HG03064 (cell line): Measurements from ENCODE around the gene CAMK1G.
A peak's percentile ranks its signal among the peaks of the same experiment; 100 is the strongest.

ENCODE experiments used
- ATAC-seq: cut with Tn5 transposase; IDR thresholded peaks from one replicate; pipeline ENCODE4 v1.9.1; 2021; ENCODE audit warnings: low read depth; ENCODE audit not compliant: unreplicated experiment

Gene CAMK1G

GRCh38 chr1:209561532-209561931 lies 22.0 kb upstream of the CAMK1G start:
- no peak for ATAC-seq

GRCh38 chr1:209564849-209565248 lies 18.7 kb upstream of the CAMK1G start:
- no peak for ATAC-seq

GRCh38 chr1:209565759-209566678 lies 17.5 kb upstream of the CAMK1G start:
- ATAC-seq: peak; percentile 68

- ATAC-seq: no peak
Observed at GRCh38 chr1:209567698-209568175, 15.8 kb upstream of the CAMK1G start.

GRCh38 chr1:209569455-209570207 lies 13.9 kb upstream of the CAMK1G start:
- ATAC-seq: no peak

GRCh38 chr1:209570743-209571142 lies 12.8 kb upstream of the CAMK1G start:
- no peak for ATAC-seq

- ATAC-seq: peak; percentile 77
Observed at GRCh38 chr1:209576392-209577197, 6.9 kb upstream of the CAMK1G start.

GRCh38 chr1:209577346-209577745 lies 6.2 kb upstream of the CAMK1G start:
- ATAC-seq: no peak

- no peak for ATAC-seq
Observed at GRCh38 chr1:209580577-209580976, 2.9 kb upstream of the CAMK1G start.

GRCh38 chr1:209584231-209584672 lies 738 bp downstream of the CAMK1G start:
- no peak for ATAC-seq

- ATAC-seq: no peak
Observed at GRCh38 chr1:209585197-209585596, 1.7 kb downstream of the CAMK1G start.

- no peak for ATAC-seq
Observed at GRCh38 chr1:209585672-209586071, 2.2 kb downstream of the CAMK1G start.

- ATAC-seq: no peak
Observed at GRCh38 chr1:209586221-209586740, 2.8 kb downstream of the CAMK1G start.

- no peak for ATAC-seq
Observed at GRCh38 chr1:209587789-209588188, 4.3 kb downstream of the CAMK1G start.

- no peak for ATAC-seq
Observed at GRCh38 chr1:209589440-209589839, 5.9 kb downstream of the CAMK1G start.

- ATAC-seq: no peak
Observed at GRCh38 chr1:209589863-209590262, 6.3 kb downstream of the CAMK1G start.

GRCh38 chr1:209590405-209590804 lies 6.9 kb downstream of the CAMK1G start:
- no peak for ATAC-seq

GRCh38 chr1:209593747-209594146 lies 10.2 kb downstream of the CAMK1G start:
- ATAC-seq: no peak

GRCh38 chr1:209594440-209594839 lies 10.9 kb downstream of the CAMK1G start:
- no peak for ATAC-seq

GRCh38 chr1:209595028-209595427 lies 11.5 kb downstream of the CAMK1G start:
- no peak for ATAC-seq
